Vagina (tissue), 2 donors: ENCODE data around the gene TACR1. TPM values are rescaled to one million over a fixed set of nuclear protein-coding genes. Genes with fewer than 3 reads are reported as not detected.

Source experiments
- DNase-seq, 2 donors: peaks; one replicate each; pipeline ENCODE4 v3.0.0-alpha.2; 2017; ENCODE audit errors: extremely low spot score in 2 of 2
- H3K27ac ChIP-seq: fragments of 200-600 bp; sonication (generic); one replicate; pipeline ENCODE4 v1.5.1; 2019
- H3K27me3 ChIP-seq: fragments of 200-600 bp; sonication (generic); one replicate; pipeline ENCODE4 v1.5.1; 2019
- H3K36me3 ChIP-seq, 2 donors: fragments of 200-600 bp; sonication (generic); one replicate each; pipeline ENCODE4 v1.5.1; 2017 to 2019
- H3K4me1 ChIP-seq: fragments of 200-600 bp; sonication (generic); one replicate; pipeline ENCODE4 v1.5.1; 2019
- H3K4me3 ChIP-seq, 2 donors: fragments of 200-600 bp; sonication (generic); 1 replicate in 1 of 2; 2 replicates in 1 of 2; pipeline ENCODE4 v1.5.1; 2016 to 2019
- H3K9me3 ChIP-seq: fragments of 200-600 bp; sonication (generic); one replicate; pipeline ENCODE4 v1.5.1; 2019
- POLR2A ChIP-seq, 2 donors: fragments of 450-650 bp; IDR thresholded peaks; one replicate each; pipeline ENCODE4 v1.6.1; 2017; ENCODE audit warnings: antibody characterized with exemption in 2 of 2, mild to moderate bottlenecking in 2 of 2, moderate library complexity in 2 of 2
- POLR2AphosphoS5 ChIP-seq, 2 donors: sonication (generic); formaldehyde crosslinking; IDR thresholded peaks; one replicate each; pipeline ENCODE4 v1.9.0; 2017; ENCODE audit warnings: antibody characterized with exemption in 2 of 2, mild to moderate bottlenecking in 2 of 2, low read depth in 1 of 2; ENCODE audit not compliant: insufficient read depth in 1 of 2
- intact Hi-C: fragments of 100-400 bp; cut with DNase I; formaldehyde crosslinking; loops from one replicate; pipeline ENCODE4 v1.15.1; 2023
- microRNA-seq: library from miRNA; unstranded; fragments of <30 nt; microRNA quantifications from one replicate; pipeline ENCODE4, GENCODE V29; 2017; ENCODE audit warnings: borderline number of aligned reads, borderline replicate concordance
- small RNA-seq: library from RNA; depleted of rRNA; stranded (forward); fragments of <200 nt; gene quantifications from one replicate; pipeline ENCODE3, GENCODE V24; 2016
- total RNA-seq: library from RNA; depleted of rRNA; stranded (reverse); fragments of >200 nt; gene quantifications from one replicate; pipeline ENCODE4 v1.2.3, GENCODE V29; 2016
- TF ChIP-seq, protein P1 (sequence below), 3 experiments: fragments of 450-650 bp in 2 of 3; fragments of 200-600 bp in 1 of 3; sonication (generic) in 1 of 3; IDR thresholded peaks; one replicate each; pipeline ENCODE4 v1.5.1; 2017 to 2019; ENCODE audit warnings: antibody characterized with exemption in 3 of 3, mild to moderate bottlenecking in 2 of 3, moderate library complexity in 2 of 3

Gene TACR1
- total RNA-seq, 1 donor from 2014 or later, result 8.3 TPM

DNA sequence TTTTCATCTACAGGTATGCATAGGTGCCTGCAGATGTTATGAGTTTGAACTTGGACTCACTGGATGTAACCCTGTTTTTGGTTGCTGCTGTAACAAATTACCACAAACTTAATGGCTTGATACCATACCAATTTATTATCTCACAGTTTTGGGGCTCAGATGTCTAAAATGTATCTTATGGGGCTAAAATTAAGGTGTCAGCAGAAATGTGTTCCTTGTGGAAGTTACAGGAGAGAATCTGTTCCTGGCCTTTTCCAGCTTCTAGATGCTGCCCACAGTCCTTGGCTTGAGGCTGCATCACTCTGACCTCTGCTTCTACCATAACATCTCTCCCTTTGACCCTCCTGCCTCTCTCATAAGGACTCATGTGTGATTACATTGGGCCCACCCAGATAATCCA, 193.3 kb downstream of the TACR1 start:
- TF ChIP-seq POLR2A (IDR thresholded peaks at IDR 0.05) (no peak), POLR2AphosphoS5 (IDR thresholded peaks at IDR 0.05; ENCODE audit: insufficient read depth in 1 of 2, low read depth in 1 of 2) (no peak)
- TF ChIP-seq, protein P1, sequence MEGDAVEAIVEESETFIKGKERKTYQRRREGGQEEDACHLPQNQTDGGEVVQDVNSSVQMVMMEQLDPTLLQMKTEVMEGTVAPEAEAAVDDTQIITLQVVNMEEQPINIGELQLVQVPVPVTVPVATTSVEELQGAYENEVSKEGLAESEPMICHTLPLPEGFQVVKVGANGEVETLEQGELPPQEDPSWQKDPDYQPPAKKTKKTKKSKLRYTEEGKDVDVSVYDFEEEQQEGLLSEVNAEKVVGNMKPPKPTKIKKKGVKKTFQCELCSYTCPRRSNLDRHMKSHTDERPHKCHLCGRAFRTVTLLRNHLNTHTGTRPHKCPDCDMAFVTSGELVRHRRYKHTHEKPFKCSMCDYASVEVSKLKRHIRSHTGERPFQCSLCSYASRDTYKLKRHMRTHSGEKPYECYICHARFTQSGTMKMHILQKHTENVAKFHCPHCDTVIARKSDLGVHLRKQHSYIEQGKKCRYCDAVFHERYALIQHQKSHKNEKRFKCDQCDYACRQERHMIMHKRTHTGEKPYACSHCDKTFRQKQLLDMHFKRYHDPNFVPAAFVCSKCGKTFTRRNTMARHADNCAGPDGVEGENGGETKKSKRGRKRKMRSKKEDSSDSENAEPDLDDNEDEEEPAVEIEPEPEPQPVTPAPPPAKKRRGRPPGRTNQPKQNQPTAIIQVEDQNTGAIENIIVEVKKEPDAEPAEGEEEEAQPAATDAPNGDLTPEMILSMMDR (IDR thresholded peaks at IDR 0.05), result no peak
- no peaks in the 10 kb centered on the region for H3K4me1 ChIP-seq
- no peak for DNase-seq
- H3K36me3 ChIP-seq, result no peaks in the 10 kb centered on the region
- intact Hi-C loops, result no loop called here
- H3K27ac ChIP-seq, result no peak overlapping the region
- no peaks in the 10 kb centered on the region for H3K9me3 ChIP-seq
- H3K27me3 ChIP-seq, result no peaks in the 10 kb centered on the region
- no peak overlapping the region for H3K4me3 ChIP-seq

DNA sequence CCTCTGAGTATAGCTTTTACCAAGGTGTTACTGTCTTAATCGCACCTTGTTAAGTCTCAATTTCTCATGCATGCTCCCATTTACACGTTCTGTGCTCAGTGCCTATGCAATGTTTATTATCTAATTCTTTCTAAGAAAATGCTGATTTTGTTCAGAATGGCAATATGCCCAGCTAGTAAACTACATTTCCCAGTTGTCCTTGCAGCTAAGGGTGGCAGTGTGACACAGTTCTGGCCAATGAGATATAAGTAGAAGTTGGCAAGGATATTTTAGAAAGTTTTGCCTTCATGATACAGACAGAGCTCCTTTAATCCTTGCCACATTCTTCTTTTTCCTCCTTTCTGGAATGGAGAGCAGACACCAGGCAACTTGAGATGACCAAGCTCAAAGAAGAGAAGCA, 195.5 kb downstream of the TACR1 start:
- Histone ChIP-seq H3K4me1 (no peaks in the 10 kb centered on the region), H3K27ac (no peak overlapping the region), H3K4me3 (no peak overlapping the region), H3K36me3 (no peaks in the 10 kb centered on the region), H3K9me3 (no peaks in the 10 kb centered on the region), H3K27me3 (no peaks in the 10 kb centered on the region)
- intact Hi-C loops, result no loop called here
- TF ChIP-seq POLR2A (IDR thresholded peaks at IDR 0.05), result no peak
- DNase-seq, result no peak

DNA sequence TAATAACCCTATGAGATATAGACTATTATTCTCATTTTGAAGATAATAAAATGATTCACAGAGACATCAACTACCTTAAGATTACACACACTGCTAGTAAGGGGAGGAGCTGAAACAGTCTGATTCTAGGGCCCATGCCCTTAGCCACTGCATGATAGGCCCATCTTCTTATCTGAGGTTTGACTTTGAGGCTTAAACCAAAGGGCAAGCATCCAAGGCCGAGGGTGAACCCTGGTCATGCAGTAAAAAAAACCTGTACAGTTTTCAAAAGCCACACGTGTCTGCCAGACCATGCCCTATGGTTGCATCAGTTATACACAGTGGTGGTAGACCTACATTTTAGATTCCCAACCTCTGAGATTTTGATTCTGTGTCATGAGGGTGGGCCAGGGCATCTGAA, 196.0 kb downstream of the TACR1 start:
- DNase-seq, result peak in 1 of 2 donors; percentile 52

DNA sequence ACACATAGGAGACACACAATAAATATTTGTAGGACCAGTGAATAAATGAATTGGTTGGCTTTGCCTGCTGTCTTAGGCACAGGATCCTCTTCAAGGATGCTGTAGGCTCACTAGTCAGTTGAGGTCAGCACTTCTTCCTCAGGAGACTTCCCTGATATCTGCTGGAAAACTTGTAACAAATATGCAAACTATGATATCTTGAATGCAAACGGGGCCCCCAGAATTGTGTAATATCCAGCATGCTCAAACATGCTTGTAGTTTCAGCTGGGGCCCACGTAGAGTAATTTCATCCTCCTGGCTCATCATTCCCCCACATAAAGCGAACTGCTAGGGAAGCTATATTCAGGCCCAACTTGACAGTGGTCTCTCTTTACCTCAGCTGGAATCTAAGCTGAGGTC, 197.3 kb downstream of the TACR1 start:
- Histone ChIP-seq H3K9me3 (no peaks in the 10 kb centered on the region), H3K36me3 (no peaks in the 10 kb centered on the region), H3K4me1 (no peaks in the 10 kb centered on the region), H3K27me3 (no peaks in the 10 kb centered on the region), H3K27ac (no peak overlapping the region), H3K4me3 (no peak overlapping the region)
- intact Hi-C loops, result no loop called here
- TF ChIP-seq, protein P1 (IDR thresholded peaks at IDR 0.05), result no peak
- TF ChIP-seq POLR2A (IDR thresholded peaks at IDR 0.05), result no peak
- no peak for TF ChIP-seq POLR2AphosphoS5 (IDR thresholded peaks at IDR 0.05; ENCODE audit: insufficient read depth in 1 of 2, low read depth in 1 of 2)
- DNase-seq, result peak in 1 of 2 donors; percentile 40

More for the DNA sequence above, 196.0 kb downstream of the TACR1 start:
- no peak overlapping the region for H3K27ac ChIP-seq
- no peak for TF ChIP-seq POLR2AphosphoS5 (IDR thresholded peaks at IDR 0.05; ENCODE audit: insufficient read depth in 1 of 2, low read depth in 1 of 2)
- TF ChIP-seq, protein P1 (IDR thresholded peaks at IDR 0.05), result no peak
- TF ChIP-seq POLR2A (IDR thresholded peaks at IDR 0.05), result no peak
- no peaks in the 10 kb centered on the region for H3K4me1 ChIP-seq
- H3K36me3 ChIP-seq, result no peaks in the 10 kb centered on the region
- no peaks in the 10 kb centered on the region for H3K9me3 ChIP-seq
- intact Hi-C loops, result no loop called here
- no peaks in the 10 kb centered on the region for H3K27me3 ChIP-seq
- no peak overlapping the region for H3K4me3 ChIP-seq

DNA sequence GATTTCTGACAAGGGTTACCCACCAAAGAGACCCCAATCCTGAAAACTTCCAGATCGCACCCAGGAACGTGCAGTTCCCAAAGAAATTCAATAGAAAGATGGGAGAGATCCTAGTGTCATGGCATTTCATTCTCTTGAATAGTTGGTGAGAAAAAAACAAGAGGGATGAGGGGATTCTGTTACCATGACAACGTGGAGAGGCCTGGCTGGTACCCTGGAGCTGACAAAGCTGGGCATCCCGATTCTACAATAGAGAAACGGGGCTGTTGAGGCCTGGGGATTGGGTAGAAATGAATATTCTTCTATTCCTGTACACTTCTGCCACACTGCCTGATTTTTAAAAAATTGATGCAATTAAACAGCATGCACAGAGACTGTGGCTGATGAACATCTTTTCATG, 199.9 kb downstream of the TACR1 start:
- Histone ChIP-seq H3K9me3 (no peaks in the 10 kb centered on the region), H3K36me3 (no peaks in the 10 kb centered on the region), H3K27ac (no peak overlapping the region), H3K27me3 (no peaks in the 10 kb centered on the region), H3K4me3 (no peak overlapping the region), H3K4me1 (no peaks in the 10 kb centered on the region)
- TF ChIP-seq, protein P1 (IDR thresholded peaks at IDR 0.05), result no peak
- TF ChIP-seq POLR2AphosphoS5 (IDR thresholded peaks at IDR 0.05; ENCODE audit: insufficient read depth in 1 of 2, low read depth in 1 of 2) (no peak), POLR2A (IDR thresholded peaks at IDR 0.05) (no peak)
- intact Hi-C loops, result no loop called here
- peak in 1 of 2 donors; percentile 34 for DNase-seq

Small RNA genes within 50 kb of the gene (microRNA-seq; reads per million reads assigned to microRNA genes)
- gene MIR5000, result not detected

Small RNA genes within 50 kb of the gene (small RNA-seq; reads per million reads assigned to genes)
- gene MIR5000, result 0.52 reads per million

Other genes starting within 250 kb of the TACR1 start
- 21.6 TPM for gene POLE4, start 240.9 kb downstream of the TACR1 start, total RNA-seq